Measurements from ENCODE around the gene PPP2R2D.
"Not testable (repeated sequence)": the region's sequence is repeated elsewhere in the genome, so short reads cannot be mapped to it uniquely, and the experiment has no call there.

PPP2R2D gene

GRCh38 chr10:131915990-131916766 is 15.4 kb downstream of the PPP2R2D start:
- no peak for TF ChIP-seq CTCF (IDR thresholded peaks at IDR 0.05)
- Histone ChIP-seq H3K27ac (no peak overlapping the region), H3K4me3 (no peak overlapping the region)
- DNase-seq (ENCODE audit: low spot score) = no peak

- H3K27ac ChIP-seq; H3K4me3 ChIP-seq; DNase-seq (ENCODE audit: low spot score): not testable (repeated sequence)
Measured at GRCh38 chr10:131916767-131917160, 16.0 kb downstream of the PPP2R2D start.

- not testable (repeated sequence) for DNase-seq (ENCODE audit: low spot score); H3K27ac ChIP-seq; H3K4me3 ChIP-seq
Measured at GRCh38 chr10:131917496-131917895, 16.7 kb downstream of the PPP2R2D start.

- H3K27ac ChIP-seq; DNase-seq (ENCODE audit: low spot score); H3K4me3 ChIP-seq: not testable (repeated sequence)
Measured at GRCh38 chr10:131919461-131919860, 18.7 kb downstream of the PPP2R2D start.

GRCh38 chr10:131920151-131920550 is 19.3 kb downstream of the PPP2R2D start:
- H3K27ac ChIP-seq = no peak overlapping the region
- no peak overlapping the region for H3K4me3 ChIP-seq
- no peak for TF ChIP-seq CTCF (IDR thresholded peaks at IDR 0.05)
- no peak for DNase-seq (ENCODE audit: low spot score)

GRCh38 chr10:131920693-131921092 is 19.9 kb downstream of the PPP2R2D start:
- Histone ChIP-seq H3K27ac (no peak overlapping the region), H3K4me3 (no peak overlapping the region)
- DNase-seq (ENCODE audit: low spot score) = no peak
- TF ChIP-seq CTCF (IDR thresholded peaks at IDR 0.05) = no peak

GRCh38 chr10:131921184-131921583 is 20.4 kb downstream of the PPP2R2D start:
- no peak for TF ChIP-seq CTCF (IDR thresholded peaks at IDR 0.05)
- Histone ChIP-seq H3K4me3 (no peak overlapping the region), H3K27ac (no peak overlapping the region)
- no peak for DNase-seq (ENCODE audit: low spot score)

- DNase-seq (ENCODE audit: low spot score) = no peak
- H3K4me3 ChIP-seq = no peak overlapping the region
- no peak overlapping the region for H3K27ac ChIP-seq
- no peak for TF ChIP-seq CTCF (IDR thresholded peaks at IDR 0.05)
Measured at GRCh38 chr10:131923038-131923756, 22.4 kb downstream of the PPP2R2D start.
